Neural cell (in vitro differentiated cells): ENCODE results near the gene C11orf54. TPM values are rescaled to one million over a fixed set of nuclear protein-coding genes. Genes with fewer than 3 reads are reported as not detected.

Experiments
- H2AFZ ChIP-seq: fragments of 200-600, 300-800 bp; sonication (generic), shearing (Covaris generic); 2 replicates; pipeline ENCODE4 v1.6.0; 2014; ENCODE audit warnings: low read depth, mild to moderate bottlenecking, antibody characterized with exemption, low read length, moderate library complexity
- H3F3A ChIP-seq: fragments of 200-600 bp; shearing (Covaris generic); 2 replicates; pipeline ENCODE4 v1.6.1; 2016; ENCODE audit warnings: mild to moderate bottlenecking, moderate library complexity, mixed read lengths, antibody characterized with exemption, low read length; ENCODE audit not compliant: insufficient read depth, poor library complexity, severe bottlenecking
- H3K27ac ChIP-seq: fragments of 200-600, 300-800 bp; sonication (generic), shearing (Covaris generic); 2 replicates; pipeline ENCODE4 v1.5.1; 2014; ENCODE audit warnings: mild to moderate bottlenecking, low read length, moderate library complexity
- H3K27me3 ChIP-seq: fragments of 300-800, 200-600 bp; sonication (generic), shearing (Covaris generic); 2 replicates; pipeline ENCODE4 v1.6.0; 2014; ENCODE audit warnings: mild to moderate bottlenecking, low read depth, low read length, moderate library complexity; ENCODE audit not compliant: insufficient read depth
- H3K36me3 ChIP-seq: fragments of 300-800, 200-600 bp; sonication (generic), shearing (Covaris generic); 2 replicates; pipeline ENCODE4 v1.5.1; 2014; ENCODE audit warnings: mild to moderate bottlenecking, antibody characterized with exemption, low read length, moderate library complexity; ENCODE audit not compliant: insufficient read depth
- H3K4me2 ChIP-seq: fragments of 300-800, 200-600 bp; sonication (generic), shearing (Covaris generic); 2 replicates; pipeline ENCODE4 v1.6.0; 2014; ENCODE audit warnings: mild to moderate bottlenecking, low read length
- H3K4me3 ChIP-seq: fragments of 300-800, 200-600 bp; sonication (generic), shearing (Covaris generic); 2 replicates; pipeline ENCODE4 v1.5.1; 2014; ENCODE audit warnings: mild to moderate bottlenecking, low read length, moderate library complexity
- H3K79me2 ChIP-seq: fragments of 200-600 bp; shearing (Covaris generic); replicated peaks from 2 replicates; pipeline ENCODE4 v1.6.0; 2014; ENCODE audit warnings: mild to moderate bottlenecking, low read length, moderate library complexity; ENCODE audit not compliant: insufficient read depth
- H3K9ac ChIP-seq: fragments of 300-800, 200-600 bp; sonication (generic), shearing (Covaris generic); 2 replicates; pipeline ENCODE4 v1.6.1; 2016; ENCODE audit warnings: mild to moderate bottlenecking, low read length, mixed read lengths
- H3K9me2 ChIP-seq: fragments of 200-600 bp; shearing (Covaris generic); 2 replicates; pipeline ENCODE4 v1.6.1; 2016; ENCODE audit warnings: mild to moderate bottlenecking, low read length, mixed read lengths; ENCODE audit not compliant: insufficient read depth
- H3K9me3 ChIP-seq: fragments of 200-600, 300-800 bp; sonication (generic), shearing (Covaris generic); 2 replicates; pipeline ENCODE4 v1.6.1; 2016; ENCODE audit warnings: mild to moderate bottlenecking, mixed run types, low read length, moderate library complexity, mixed read lengths
- H4K20me1 ChIP-seq: fragments of 200-600 bp; shearing (Covaris generic); 2 replicates; pipeline ENCODE4 v1.6.1; 2016; ENCODE audit warnings: mild to moderate bottlenecking, mixed run types; ENCODE audit not compliant: insufficient read depth
- CTCF ChIP-seq: fragments of 450-650 bp; IDR thresholded peaks from 2 replicates; pipeline ENCODE4 v1.5.1; 2014; ENCODE audit warnings: antibody characterized with exemption, mild to moderate bottlenecking, moderate library complexity; ENCODE audit not compliant: poor library complexity, severe bottlenecking
- EP300 ChIP-seq: fragments of 450-650 bp; conservative IDR thresholded peaks from 2 replicates; pipeline ENCODE4 v1.6.1; 2014; ENCODE audit warnings: antibody characterized with exemption, mild to moderate bottlenecking, moderate library complexity; ENCODE audit not compliant: poor library complexity, severe bottlenecking
- EZH2 ChIP-seq: fragments of 200-600, 300-800 bp; shearing (Covaris generic), sonication (generic); IDR thresholded peaks from 2 replicates; pipeline ENCODE4 v1.6.1; 2014; ENCODE audit warnings: antibody characterized with exemption, low read length, borderline replicate concordance, mild to moderate bottlenecking; ENCODE audit not compliant: insufficient read depth, poor library complexity, severe bottlenecking
- MXI1 ChIP-seq: fragments of 450-650 bp; conservative IDR thresholded peaks from 2 replicates; pipeline ENCODE4 v1.6.1; 2014; ENCODE audit warnings: antibody characterized with exemption, mild to moderate bottlenecking; ENCODE audit not compliant: poor library complexity, severe bottlenecking
- POLR2AphosphoS5 ChIP-seq: IDR thresholded peaks from 2 replicates; pipeline ENCODE4 v1.6.1; 2012
- RAD21 ChIP-seq: fragments of 450-650 bp; conservative IDR thresholded peaks from 2 replicates; pipeline ENCODE4 v1.6.1; 2014; ENCODE audit warnings: antibody characterized with exemption, mild to moderate bottlenecking, moderate library complexity
- REST ChIP-seq: IDR thresholded peaks from 2 replicates; pipeline ENCODE4 v1.6.1; 2012; ENCODE audit warnings: borderline replicate concordance
- SMC3 ChIP-seq: fragments of 450-650 bp; conservative IDR thresholded peaks from 2 replicates; pipeline ENCODE4 v1.6.1; 2014; ENCODE audit warnings: antibody characterized with exemption, mild to moderate bottlenecking, moderate library complexity; ENCODE audit not compliant: poor library complexity
- TAF1 ChIP-seq: IDR thresholded peaks from 2 replicates; pipeline ENCODE4 v1.6.1; 2012; ENCODE audit warnings: low read depth
- polyA plus RNA-seq: library from polyadenylated mRNA; depleted of rRNA; stranded (reverse); fragments of >200 nt; gene quantifications from 2 replicates; pipeline ENCODE4 v1.2.3, GENCODE V29; 2014

The C11orf54 gene
- polyA plus RNA-seq, 1 donor from 2014 or later = 35.0 TPM

- Histone ChIP-seq H3K79me2 (no peaks in the 10 kb centered on the region), H3K9me3 (no peaks in the 10 kb centered on the region), H3K27me3 (no peaks in the 10 kb centered on the region), H3K4me2 (no peak overlapping the region), H3K4me3 (no peak overlapping the region), H3K27ac (no peak overlapping the region), H2AFZ (no peak overlapping the region), H3F3A (no peaks in the 10 kb centered on the region), H3K9me2 (no peaks in the 10 kb centered on the region), H3K9ac (no peak overlapping the region), H4K20me1 (no peaks in the 10 kb centered on the region), H3K36me3 (peaks cover 10% of the 10 kb centered on the region)
- no peak for TF ChIP-seq SMC3
- TF ChIP-seq CTCF = no peak
- no peak for TF ChIP-seq EZH2
- TF ChIP-seq TAF1 = no peak
- TF ChIP-seq MXI1 = no peak
- TF ChIP-seq RAD21 = no peak
Measured at GRCh38 chr11:93728792-93729128, 12.7 kb upstream of the C11orf54 start.

- no peaks in the 10 kb centered on the region for H3K9me2 ChIP-seq
- H3K27ac ChIP-seq = no peak overlapping the region
- H3K27me3 ChIP-seq = no peaks in the 10 kb centered on the region
- H3K79me2 ChIP-seq = no peaks in the 10 kb centered on the region
- no peak overlapping the region for H3K4me2 ChIP-seq
- H2AFZ ChIP-seq = no peak overlapping the region
- no peaks in the 10 kb centered on the region for H3K9me3 ChIP-seq
- no peak for TF ChIP-seq POLR2AphosphoS5
- TF ChIP-seq RAD21 = no peak
- no peak for TF ChIP-seq EP300
- no peak for TF ChIP-seq SMC3
- TF ChIP-seq MXI1 = no peak
- TF ChIP-seq CTCF = no peak
- TF ChIP-seq EZH2 = no peak
- no peak for TF ChIP-seq REST
- no peak for TF ChIP-seq TAF1
- no peaks in the 10 kb centered on the region for H4K20me1 ChIP-seq
- peaks cover 12% of the 10 kb centered on the region for H3K36me3 ChIP-seq
- no peak overlapping the region for H3K4me3 ChIP-seq
- no peaks in the 10 kb centered on the region for H3F3A ChIP-seq
- H3K9ac ChIP-seq = no peak overlapping the region
Measured at GRCh38 chr11:93729129-93729616, 12.3 kb upstream of the C11orf54 start.
